OCI-LY3 (cell line): ENCODE results near the gene HSD11B1L.

Source experiments
- CTCF ChIP-seq: fragments of 200-600, 300-600 bp; sonication (generic); IDR thresholded peaks from 2 replicates; pipeline ENCODE4 v1.5.1; 2014; ENCODE audit warnings: antibody characterized with exemption, low read length, low read depth
- EZH2phosphoT487 ChIP-seq: fragments of 200-600 bp; shearing (Covaris generic); IDR thresholded peaks from 2 replicates; pipeline ENCODE4 v1.6.1; 2018; ENCODE audit warnings: antibody characterized with exemption, mixed run types, low read depth

DNA sequence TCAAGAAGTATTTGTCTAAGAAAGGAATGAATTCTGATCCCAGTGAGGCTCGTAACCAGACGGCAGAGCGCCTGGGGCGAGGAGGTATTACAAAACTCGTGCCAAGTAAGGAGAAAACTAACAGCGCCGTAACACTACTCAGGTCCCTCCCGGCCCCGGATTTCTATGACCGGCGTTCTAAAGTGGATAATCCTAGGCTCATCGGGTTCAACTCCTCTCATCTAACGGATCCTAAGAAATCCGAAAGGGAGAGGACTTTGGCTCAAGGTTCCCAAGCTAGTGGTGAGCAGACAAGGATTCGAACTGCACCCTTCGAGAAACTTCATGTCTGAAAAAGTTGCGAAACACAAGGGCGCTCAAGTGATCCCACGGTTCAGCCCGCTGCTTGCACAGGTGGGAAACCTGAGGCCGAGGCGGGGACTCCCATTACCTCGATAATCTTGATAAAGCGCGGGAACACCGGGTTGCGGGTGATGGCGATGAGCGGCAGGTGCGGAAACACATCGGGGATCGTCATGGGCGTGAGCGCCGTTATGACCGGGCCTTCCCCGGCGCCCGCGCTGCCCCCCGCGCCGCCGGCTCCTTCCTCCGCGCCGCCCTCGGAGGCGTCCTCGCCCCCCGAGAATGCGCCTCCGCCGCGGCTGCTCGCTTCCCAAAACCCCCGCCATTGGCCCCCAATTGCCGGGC is 38.6 kb downstream of the HSD11B1L start:
- TF ChIP-seq CTCF (no peak), EZH2phosphoT487 (no peak)
